ENCODE data around the gene DOCK1.

- TF ChIP-seq EZH2 (IDR thresholded peaks at IDR 0.05) = no peak
- no peak for TF ChIP-seq CTCF (IDR thresholded peaks at IDR 0.05)
These were observed 559.3 kb downstream of the DOCK1 start for GRCh38 chr10:127464561-127464960.
